DOHH2 (cell line): ENCODE measurements around the gene CCBE1.

Experiments
- H3F3A ChIP-seq: fragments of 200-600 bp; sonication (generic), shearing (Covaris generic); 2 replicates; pipeline ENCODE4 v1.6.0; 2016; ENCODE audit warnings: antibody characterized with exemption, mild to moderate bottlenecking; ENCODE audit not compliant: control insufficient read depth, insufficient read depth
- H3K27ac ChIP-seq: fragments of 200-600 bp; sonication (generic); 2 replicates; pipeline ENCODE4 v1.5.1; 2014; ENCODE audit warnings: low read depth, mild to moderate bottlenecking, low read length, moderate library complexity
- H3K27me3 ChIP-seq: fragments of 200-600 bp; sonication (generic); 2 replicates; pipeline ENCODE4 v1.6.1; 2014; ENCODE audit warnings: mild to moderate bottlenecking, low read length, mixed read lengths; ENCODE audit not compliant: control insufficient read depth
- H3K36me3 ChIP-seq: fragments of 200-600 bp; sonication (generic); 2 replicates; pipeline ENCODE4 v1.6.1; 2014; ENCODE audit warnings: mild to moderate bottlenecking, low read length, moderate library complexity, mixed read lengths; ENCODE audit not compliant: control insufficient read depth
- H3K4me1 ChIP-seq: fragments of 200-600 bp; sonication (generic); 2 replicates; pipeline ENCODE4 v1.6.1; 2014; ENCODE audit warnings: mild to moderate bottlenecking, low read length, mixed read lengths; ENCODE audit not compliant: control insufficient read depth
- H3K4me2 ChIP-seq: fragments of 200-600 bp; sonication (generic); 2 replicates; pipeline ENCODE4 v1.6.0; 2014; ENCODE audit warnings: mild to moderate bottlenecking, low read length, moderate library complexity
- H3K4me3 ChIP-seq: fragments of 200-600 bp; sonication (generic); 2 replicates; pipeline ENCODE4 v1.5.1; 2014; ENCODE audit warnings: mild to moderate bottlenecking, low read length, mixed read lengths
- H3K79me2 ChIP-seq: fragments of 200-600 bp; sonication (generic); 2 replicates; pipeline ENCODE4 v1.6.1; 2014; ENCODE audit warnings: mild to moderate bottlenecking, low read length, mixed read lengths; ENCODE audit not compliant: control insufficient read depth
- H3K9me2 ChIP-seq: fragments of 200-600 bp; sonication (generic); replicated peaks from 2 replicates; pipeline ENCODE4 v1.6.1; 2014; ENCODE audit warnings: mild to moderate bottlenecking, low read length, mixed read lengths; ENCODE audit not compliant: control insufficient read depth
- H3K9me3 ChIP-seq: fragments of 200-600 bp; sonication (generic); 2 replicates; pipeline ENCODE4 v1.6.1; 2014; ENCODE audit warnings: antibody characterized with exemption, low read length, mixed read lengths; ENCODE audit not compliant: control insufficient read depth, insufficient read depth
- H4K20me1 ChIP-seq: fragments of 200-600 bp; sonication (generic); 2 replicates; pipeline ENCODE4 v1.6.0; 2014; ENCODE audit warnings: low read depth, mild to moderate bottlenecking, antibody characterized with exemption, low read length, moderate library complexity; ENCODE audit not compliant: control insufficient read depth, insufficient read depth
- EZH2phosphoT487 ChIP-seq: fragments of 200-600 bp; sonication (generic); IDR thresholded peaks from 2 replicates; pipeline ENCODE4 v1.6.1; 2017; ENCODE audit warnings: borderline replicate concordance, mild to moderate bottlenecking, antibody characterized with exemption, low read length, moderate library complexity, mixed read lengths
- TF ChIP-seq, protein P1 (sequence below): fragments of 200-600 bp; sonication (generic); IDR thresholded peaks from one replicate; pipeline ENCODE4 v1.5.1; 2014; ENCODE audit warnings: antibody characterized with exemption, mild to moderate bottlenecking, low read depth, low read length; ENCODE audit not compliant: poor library complexity, severe bottlenecking

Gene CCBE1

DNA sequence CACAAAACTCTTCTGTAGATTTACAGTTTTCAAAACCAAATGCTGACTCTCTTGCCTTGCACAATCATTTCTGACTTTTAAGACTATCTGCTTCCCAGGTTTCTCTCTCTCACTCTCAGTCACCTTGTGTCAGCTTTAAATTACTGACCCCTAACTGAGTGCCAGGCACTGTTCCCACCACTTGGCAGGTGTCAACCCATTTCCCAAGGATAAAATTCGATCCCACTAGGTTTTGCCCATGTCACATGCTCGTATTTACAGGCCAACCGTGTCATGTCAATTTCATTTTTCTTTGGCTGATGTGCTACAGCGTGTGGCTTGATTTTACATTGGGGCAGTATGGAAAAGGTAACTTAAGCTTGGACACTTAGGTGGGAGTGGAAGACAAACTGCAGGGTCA, 312.0 kb downstream of the CCBE1 start:
- Histone ChIP-seq H3K27me3 (0 out of 2 replicates have a peak, but pooled peaks cover 4% of the 10 kb centered on the region), H3K4me3 (no peak overlapping the region), H3K4me2 (no peak overlapping the region), H3K9me3 (no peaks in the 10 kb centered on the region), H3K9me2 (no peaks in the 10 kb centered on the region), H3K36me3 (no peaks in the 10 kb centered on the region), H3K79me2 (no peaks in the 10 kb centered on the region), H3K27ac (no peak overlapping the region), H3K4me1 (no peaks in the 10 kb centered on the region), H3F3A (no peaks in the 10 kb centered on the region), H4K20me1 (no peaks in the 10 kb centered on the region)
- no peak for TF ChIP-seq EZH2phosphoT487
- TF ChIP-seq, protein P1, sequence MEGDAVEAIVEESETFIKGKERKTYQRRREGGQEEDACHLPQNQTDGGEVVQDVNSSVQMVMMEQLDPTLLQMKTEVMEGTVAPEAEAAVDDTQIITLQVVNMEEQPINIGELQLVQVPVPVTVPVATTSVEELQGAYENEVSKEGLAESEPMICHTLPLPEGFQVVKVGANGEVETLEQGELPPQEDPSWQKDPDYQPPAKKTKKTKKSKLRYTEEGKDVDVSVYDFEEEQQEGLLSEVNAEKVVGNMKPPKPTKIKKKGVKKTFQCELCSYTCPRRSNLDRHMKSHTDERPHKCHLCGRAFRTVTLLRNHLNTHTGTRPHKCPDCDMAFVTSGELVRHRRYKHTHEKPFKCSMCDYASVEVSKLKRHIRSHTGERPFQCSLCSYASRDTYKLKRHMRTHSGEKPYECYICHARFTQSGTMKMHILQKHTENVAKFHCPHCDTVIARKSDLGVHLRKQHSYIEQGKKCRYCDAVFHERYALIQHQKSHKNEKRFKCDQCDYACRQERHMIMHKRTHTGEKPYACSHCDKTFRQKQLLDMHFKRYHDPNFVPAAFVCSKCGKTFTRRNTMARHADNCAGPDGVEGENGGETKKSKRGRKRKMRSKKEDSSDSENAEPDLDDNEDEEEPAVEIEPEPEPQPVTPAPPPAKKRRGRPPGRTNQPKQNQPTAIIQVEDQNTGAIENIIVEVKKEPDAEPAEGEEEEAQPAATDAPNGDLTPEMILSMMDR, result no peak

DNA sequence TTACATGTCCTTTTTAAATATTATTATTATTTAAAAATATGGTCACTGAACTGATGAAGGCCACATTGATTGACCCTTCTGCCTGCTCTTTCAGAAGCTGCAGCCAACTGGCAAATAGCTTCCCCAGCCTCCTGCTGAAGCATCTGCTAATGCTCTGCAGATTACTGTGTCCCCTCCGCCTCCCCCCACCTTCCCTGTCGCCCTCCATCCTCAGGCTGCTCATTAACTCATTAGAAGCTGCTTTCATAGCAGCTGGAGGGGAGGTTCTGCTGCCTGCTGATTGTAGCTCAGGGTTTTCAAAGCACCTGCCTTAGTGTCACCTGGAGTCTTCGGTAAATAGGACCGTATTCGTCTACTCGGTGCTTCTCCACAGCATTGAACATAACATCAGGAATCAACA, 313.4 kb downstream of the CCBE1 start:
- no peak for TF ChIP-seq EZH2phosphoT487
- TF ChIP-seq, protein P1, result no peak
- Histone ChIP-seq H3K36me3 (no peaks in the 10 kb centered on the region), H3K27me3 (peaks cover 2% of the 10 kb centered on the region; the same call in 1 of the 2 replicates), H3K27ac (no peak overlapping the region), H3K4me3 (no peak overlapping the region), H3K79me2 (no peaks in the 10 kb centered on the region), H3K4me2 (no peak overlapping the region), H4K20me1 (no peaks in the 10 kb centered on the region), H3K4me1 (no peaks in the 10 kb centered on the region), H3K9me3 (no peaks in the 10 kb centered on the region), H3F3A (no peaks in the 10 kb centered on the region), H3K9me2 (no peaks in the 10 kb centered on the region)

DNA sequence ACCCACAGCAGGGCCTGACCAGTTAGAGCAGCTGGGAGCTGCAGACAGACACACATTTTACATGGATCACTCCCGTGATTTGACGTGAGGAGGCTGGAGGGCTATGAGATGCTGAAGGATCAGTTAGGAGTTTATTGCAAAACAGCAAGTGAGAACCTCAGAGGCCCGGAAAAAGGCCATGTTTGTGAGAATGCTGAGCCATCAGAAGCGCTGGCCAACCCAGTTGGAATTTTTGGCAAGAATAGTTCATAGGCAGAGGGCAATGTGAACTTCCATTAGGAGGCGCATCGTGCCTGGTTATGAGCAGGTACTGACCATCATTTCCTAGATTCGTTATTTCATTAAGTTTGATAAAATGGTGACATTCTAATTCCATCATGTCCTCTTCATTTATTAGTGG, 314.8 kb downstream of the CCBE1 start:
- Histone ChIP-seq H3K79me2 (no peaks in the 10 kb centered on the region), H3K4me2 (no peak overlapping the region), H3F3A (no peaks in the 10 kb centered on the region), H3K27ac (no peak overlapping the region), H4K20me1 (no peaks in the 10 kb centered on the region), H3K27me3 (peaks cover 7% of the 10 kb centered on the region; the same call in 1 of the 2 replicates), H3K4me3 (no peak overlapping the region), H3K9me2 (no peaks in the 10 kb centered on the region), H3K9me3 (no peaks in the 10 kb centered on the region), H3K4me1 (no peaks in the 10 kb centered on the region), H3K36me3 (no peaks in the 10 kb centered on the region)
- TF ChIP-seq EZH2phosphoT487, result no peak
- TF ChIP-seq, protein P1, result no peak
